Mesodermal cell (in vitro differentiated cells): ENCODE results near the gene IL1R1.
"Not testable (repeated sequence)": the region's sequence is repeated elsewhere in the genome, so short reads cannot be mapped to it uniquely, and the experiment has no call there.

Experiments
- H3K27ac ChIP-seq: 2 replicates; pipeline ENCODE4 v1.7.0; 2013; ENCODE audit warnings: mild to moderate bottlenecking, low read depth, low read length, moderate library complexity; ENCODE audit not compliant: severe bottlenecking
- H3K36me3 ChIP-seq: 2 replicates; pipeline ENCODE4 v1.7.1; 2013; ENCODE audit warnings: mild to moderate bottlenecking, low read length, moderate library complexity; ENCODE audit not compliant: control insufficient read depth, insufficient read depth
- H3K4me1 ChIP-seq: one replicate; pipeline ENCODE4 v1.7.1; 2013; ENCODE audit warnings: mild to moderate bottlenecking, low read length; ENCODE audit not compliant: insufficient read depth, control insufficient read depth, poor library complexity, severe bottlenecking
- H3K4me3 ChIP-seq: 2 replicates; pipeline ENCODE4 v1.7.0; 2013; ENCODE audit warnings: low read length, control low read depth, mild to moderate bottlenecking; ENCODE audit not compliant: insufficient read depth, poor library complexity, severe bottlenecking; ENCODE audit errors: extremely low read depth
- H3K9me3 ChIP-seq: 2 replicates; pipeline ENCODE4 v1.7.1; 2013; ENCODE audit warnings: mild to moderate bottlenecking, low read length, moderate library complexity; ENCODE audit not compliant: control insufficient read depth
- WGBS, 2 experiments: methylation state at CpG; one replicate each; pipeline ENCODE4 v1.1.5; 2013; ENCODE audit warnings: missing lambda C conversion rate in 2 of 2; ENCODE audit not compliant: insufficient coverage in 2 of 2; 5-methylcytosine and 5-hydroxymethylcytosine counted together

Gene IL1R1

DNA sequence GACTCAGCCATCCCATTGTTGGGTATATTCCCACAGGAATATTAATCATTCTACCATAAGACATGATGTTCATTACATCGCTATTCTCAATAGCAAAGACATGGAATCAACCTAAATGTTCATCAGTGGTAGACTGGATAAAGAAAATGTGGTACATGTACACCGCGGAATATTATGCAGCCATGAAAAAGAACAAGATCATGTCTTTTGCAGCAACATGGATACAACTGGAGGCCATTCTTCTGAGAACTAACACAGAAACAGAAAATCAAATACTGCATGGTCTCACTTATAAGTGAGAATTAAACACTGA, 40.0 kb upstream of the IL1R1 start:
- WGBS, 2 experiments: 100% methylated on average over 2 of the region's 3 CpGs; no CpG with 5 or more reads in 1 of the 2 experiments
- H3K36me3 ChIP-seq, H3K27ac ChIP-seq: not testable (repeated sequence)

DNA sequence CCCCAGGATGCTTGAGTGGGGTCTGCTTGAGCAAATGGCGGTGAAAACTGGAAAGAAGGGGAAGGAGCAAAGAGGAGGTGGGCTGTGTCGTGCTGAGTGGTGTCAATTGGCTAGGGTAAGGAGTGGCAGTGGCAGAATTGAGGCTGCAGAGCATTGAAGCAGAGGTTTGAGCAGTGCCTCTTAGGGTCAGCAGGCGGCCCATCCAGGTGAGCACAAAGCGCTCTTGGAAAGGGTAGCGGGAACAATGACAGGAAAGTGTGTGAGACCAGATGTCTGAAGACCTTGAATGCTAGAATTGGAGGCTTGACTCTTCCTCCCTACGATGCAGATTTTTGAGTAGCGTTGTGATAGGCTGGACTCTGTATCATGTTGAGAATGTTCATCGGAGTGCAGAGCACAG, 39.3 kb upstream of the IL1R1 start:
- Histone ChIP-seq H3K27ac (no peak overlapping the region), H3K36me3 (no peaks in the 10 kb centered on the region), H3K9me3 (no peaks in the 10 kb centered on the region), H3K4me1 (no peaks in the 10 kb centered on the region), H3K4me3 (no peak overlapping the region)
- WGBS, 2 experiments: 93 to 97% methylated on average over 7 to 8 of the region's 8 CpGs

More for the DNA sequence above, 40.0 kb upstream of the IL1R1 start:
- not testable (repeated sequence) for H3K9me3 ChIP-seq, H3K4me3 ChIP-seq, H3K4me1 ChIP-seq

- no peaks in the 10 kb centered on the region for H3K9me3 ChIP-seq
- H3K36me3 ChIP-seq: no peaks in the 10 kb centered on the region
- 84 to 91% methylated on average over 11 to 12 of the region's 15 CpGs for WGBS, 2 experiments
- H3K27ac ChIP-seq: no peak overlapping the region
- H3K4me3 ChIP-seq: no peak overlapping the region
- no peaks in the 10 kb centered on the region for H3K4me1 ChIP-seq
Observed at GRCh38 chr2:102103992-102104871, 38.3 kb upstream of the IL1R1 start.

- Histone ChIP-seq H3K27ac (no peak overlapping the region), H3K4me3 (no peak overlapping the region), H3K4me1 (no peaks in the 10 kb centered on the region), H3K9me3 (no peaks in the 10 kb centered on the region), H3K36me3 (no peaks in the 10 kb centered on the region)
- 92 to 94% methylated on average over 1 to 3 of the region's 5 CpGs for WGBS, 2 experiments
Observed at GRCh38 chr2:102106133-102106556, 36.4 kb upstream of the IL1R1 start.

DNA sequence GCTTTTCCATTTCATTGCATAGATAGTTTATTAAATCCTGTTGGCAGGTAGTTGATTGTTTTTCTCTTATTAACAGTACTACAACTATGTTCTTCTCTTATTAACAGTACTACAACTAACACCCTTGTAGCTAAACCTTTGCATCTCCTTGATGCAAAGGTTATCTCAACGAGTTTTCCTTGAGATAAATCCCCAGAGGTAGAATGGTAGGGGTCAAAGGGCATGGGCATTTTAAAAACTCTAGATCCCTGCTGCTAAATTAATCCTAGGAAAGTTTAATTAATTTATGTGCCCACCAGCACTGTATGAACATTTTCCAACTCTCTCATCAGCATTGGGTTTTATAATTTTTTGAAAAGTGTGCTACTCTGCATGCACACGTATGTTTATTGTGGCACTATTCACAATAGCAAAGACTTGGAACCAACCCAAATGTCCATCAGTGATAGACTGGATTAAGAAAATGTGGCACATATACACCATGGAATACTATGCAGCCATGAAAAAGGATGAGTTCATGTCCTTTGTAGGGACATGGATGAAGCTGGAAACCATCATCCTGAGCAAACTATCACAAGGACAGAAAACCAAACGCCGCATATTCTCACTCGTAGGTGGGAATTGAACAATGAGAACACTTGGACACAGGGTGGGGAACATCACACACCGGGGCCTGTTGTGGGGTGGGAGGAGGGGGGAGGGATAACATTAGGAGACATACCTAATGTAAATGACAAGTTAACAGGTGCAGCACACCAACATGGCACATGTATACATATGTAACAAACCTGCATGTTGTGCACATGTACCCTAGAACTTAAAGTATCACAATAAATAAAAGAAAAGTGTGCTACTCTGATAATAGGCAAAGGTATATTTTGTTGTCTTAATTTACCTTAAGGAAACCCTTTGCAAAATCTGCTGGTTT, 35.5 kb upstream of the IL1R1 start:
- H3K4me3 ChIP-seq, H3K36me3 ChIP-seq, H3K9me3 ChIP-seq, H3K27ac ChIP-seq, H3K4me1 ChIP-seq: not testable (repeated sequence)
- WGBS, 2 experiments: 100% methylated on average over 1 of the region's 6 CpGs; no CpG with 5 or more reads in 1 of the 2 experiments

- Histone ChIP-seq H3K27ac (no peak overlapping the region), H3K4me3 (no peak overlapping the region)
Observed at GRCh38 chr2:102107741-102108070, 34.8 kb upstream of the IL1R1 start.

DNA sequence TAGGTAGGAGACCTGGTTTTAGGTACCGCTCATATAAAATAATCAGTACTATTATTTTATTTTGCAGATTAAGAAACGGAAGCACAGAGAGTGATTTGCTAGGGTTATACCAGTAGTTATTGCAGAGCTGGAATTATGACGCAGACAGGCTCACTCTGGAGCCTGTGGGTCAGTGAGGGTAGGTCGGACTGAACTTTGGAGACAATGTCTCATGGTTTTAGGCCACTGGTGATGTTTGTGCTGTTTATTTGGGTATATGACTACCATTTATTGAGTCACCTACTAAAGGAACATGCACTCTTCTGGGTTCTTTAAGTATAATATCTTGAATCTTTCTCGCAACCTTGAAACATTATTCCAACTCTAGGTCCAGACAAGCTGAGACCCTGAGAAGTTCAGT, 33.5 kb upstream of the IL1R1 start:
- H3K36me3 ChIP-seq: no peaks in the 10 kb centered on the region
- H3K4me3 ChIP-seq: no peak overlapping the region
- no peak overlapping the region for H3K27ac ChIP-seq
- no peaks in the 10 kb centered on the region for H3K9me3 ChIP-seq
- 83 to 100% methylated on average over 2 to 3 of the region's 5 CpGs for WGBS, 2 experiments
- peaks cover 3% of the 10 kb centered on the region for H3K4me1 ChIP-seq

More at GRCh38 chr2:102107741-102108070, 34.8 kb upstream of the IL1R1 start:
- no peaks in the 10 kb centered on the region for H3K4me1 ChIP-seq
- H3K9me3 ChIP-seq: no peaks in the 10 kb centered on the region
- 87 to 93% methylated on average over 3 of the region's 3 CpGs for WGBS, 2 experiments
- H3K36me3 ChIP-seq: no peaks in the 10 kb centered on the region

- Histone ChIP-seq H3K36me3 (no peaks in the 10 kb centered on the region), H3K4me1 (peaks cover 3% of the 10 kb centered on the region), H3K9me3 (no peaks in the 10 kb centered on the region), H3K27ac (no peak overlapping the region), H3K4me3 (no peak overlapping the region)
- 84 to 96% methylated on average over 4 to 5 of the region's 5 CpGs for WGBS, 2 experiments
Observed at GRCh38 chr2:102110171-102110570, 32.4 kb upstream of the IL1R1 start.

DNA sequence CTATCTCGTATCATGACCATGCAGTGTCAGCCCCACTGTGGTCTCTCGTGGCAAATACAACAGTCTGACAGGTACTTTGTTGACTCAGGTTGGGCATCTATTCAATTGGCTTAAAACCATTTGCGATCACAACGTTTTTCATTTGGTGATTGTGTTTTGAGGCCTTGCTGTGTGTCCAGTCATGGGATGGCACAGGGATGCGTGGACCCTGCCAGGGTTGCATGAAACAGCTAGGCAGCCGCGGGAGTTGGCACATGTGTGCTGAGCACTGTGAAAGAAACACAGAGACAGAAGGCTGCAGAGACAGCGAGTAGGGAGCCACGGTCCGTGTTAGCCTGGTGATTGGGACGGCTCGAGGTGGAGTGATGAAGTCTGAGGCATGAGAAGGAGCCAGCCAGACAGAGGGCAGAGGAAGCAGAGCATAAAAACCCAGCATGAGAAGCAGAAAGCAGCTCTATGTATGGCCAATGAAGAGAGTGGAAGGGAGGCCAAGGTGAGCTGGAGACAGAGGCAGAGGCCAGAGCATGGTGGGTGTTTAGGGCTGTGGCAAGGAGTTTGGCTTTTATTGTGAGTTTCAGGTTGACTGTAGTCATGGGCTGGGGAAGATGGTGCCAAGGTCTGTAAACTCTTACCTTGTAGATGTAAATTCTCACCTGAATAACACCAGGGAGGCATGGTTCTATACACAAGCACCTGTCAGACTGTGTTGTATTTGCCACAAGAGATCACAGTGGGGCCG, 31.8 kb upstream of the IL1R1 start:
- Histone ChIP-seq H3K4me3 (no peak overlapping the region), H3K4me1 (peaks cover 3% of the 10 kb centered on the region), H3K36me3 (no peaks in the 10 kb centered on the region), H3K27ac (no peak overlapping the region), H3K9me3 (no peaks in the 10 kb centered on the region)
- WGBS, 2 experiments: 89 to 92% methylated on average over 11 to 13 of the region's 13 CpGs

- WGBS, 2 experiments: 80 to 100% methylated on average over 1 to 2 of the region's 2 CpGs
- Histone ChIP-seq H3K27ac (no peak overlapping the region), H3K4me1 (peaks cover 3% of the 10 kb centered on the region), H3K9me3 (no peaks in the 10 kb centered on the region), H3K36me3 (no peaks in the 10 kb centered on the region), H3K4me3 (no peak overlapping the region)
Observed at GRCh38 chr2:102111823-102112222, 30.7 kb upstream of the IL1R1 start.
